ENCODE results near the gene CREBBP.

GRCh38 chr16:3849751-3850543 is 30.6 kb downstream of the CREBBP start:
- TF ChIP-seq CTCF (IDR thresholded peaks at IDR 0.05) (no peak), ZFX (IDR thresholded peaks at IDR 0.05; ENCODE audit: borderline replicate concordance) (no peak)
